HepG2 (cell line): ENCODE data around the gene RXFP2. TPM values are rescaled to one million over a fixed set of nuclear protein-coding genes. Genes with fewer than 3 reads are reported as not detected.

Experiments
- ATAC-seq: fragments of 200-7000 bp; cut with Tn5 transposase; 3 replicates; pipeline ENCODE4 v1.9.1; 2020; ENCODE audit warnings: mild to moderate bottlenecking, moderate library complexity
- BruUV-seq: library from RNA; stranded (reverse); fragments of 400-500 nt; replicated peaks from 2 replicates; lab custom pipeline; 2021; lab: Mats Ljungman, UMichigan
- CTCF ChIA-PET: fragments of 300-600 bp; formaldehyde crosslinking; extraction: SDS; loops from one replicate; lab custom pipeline; 2021; ENCODE audit warnings: low total read pairs, inconsistent platforms, low intra/inter-chr PET ratio; lab: Yijun Ruan, JAX
- POLR2A ChIA-PET: fragments of 350-600 bp; sonication (Branson Sonifier 250); formaldehyde crosslinking; loops from one replicate; lab custom pipeline; 2020; ENCODE audit warnings: antibody characterized with exemption, inconsistent platforms; lab: Yijun Ruan, JAX
- DNase-seq: peaks from one replicate; pipeline ENCODE4 v3.0.0-alpha.2; 2015; ENCODE audit warnings: low spot score
- FAIRE-seq: peaks from 3 replicates; lab custom pipeline; 2011; peaks lifted over from hg19 to GRCh38; lab: Jason Lieb, UNC
- H2AFZ ChIP-seq: one replicate; pipeline ENCODE4 v1.6.1; 2011; ENCODE audit warnings: low read length, inconsistent platforms
- H3K27ac ChIP-seq: fragments of 300-600 bp; 3 replicates; pipeline ENCODE4 v1.8.0; 2011; ENCODE audit warnings: mixed run types, mild to moderate bottlenecking, mixed read lengths, low read length, inconsistent platforms; ENCODE audit not compliant: insufficient read depth; ENCODE audit errors: extremely low read length
- H3K27me3 ChIP-seq, 2 experiments: fragments of 200-600 bp in 1 of 2; 2 replicates in 1 of 2; 3 replicates in 1 of 2; pipeline versions ENCODE4 v1.6.0 to v1.8.0; 2011; ENCODE audit warnings: low read length in 2 of 2, mild to moderate bottlenecking in 2 of 2, moderate library complexity in 2 of 2, inconsistent platforms in 1 of 2; ENCODE audit not compliant: insufficient read depth in 2 of 2, control insufficient read depth in 1 of 2
- H3K36me3 ChIP-seq, 2 experiments: fragments of 200-600 bp in 1 of 2; replicated peaks in 1 of 2; 2 replicates in 1 of 2; 3 replicates in 1 of 2; pipeline versions ENCODE4 v1.5.1 to v1.8.0; 2011; ENCODE audit warnings: low read length in 2 of 2, inconsistent platforms in 1 of 2; ENCODE audit not compliant: insufficient read depth in 2 of 2, control insufficient read depth in 1 of 2
- H3K4me1 ChIP-seq: 2 replicates; pipeline ENCODE4 v1.5.1; 2012; ENCODE audit warnings: low read length, inconsistent platforms; ENCODE audit not compliant: insufficient read depth
- H3K4me2 ChIP-seq: 2 replicates; pipeline ENCODE4 v1.6.0; 2011; ENCODE audit warnings: low read depth, low read length, inconsistent platforms
- H3K4me3 ChIP-seq, 3 experiments: fragments of 200-600 bp in 1 of 3; sonication (generic), shearing (Covaris generic) in 1 of 3; replicated peaks in 1 of 3; 2 replicates each; pipeline ENCODE4 v1.5.1; 2011 to 2016; ENCODE audit warnings: low read length in 3 of 3, inconsistent platforms in 2 of 3, low read depth in 2 of 3, mild to moderate bottlenecking in 2 of 3, control low read depth in 1 of 3, mixed read lengths in 1 of 3; ENCODE audit not compliant: insufficient read depth in 1 of 3
- H3K79me2 ChIP-seq: one replicate; pipeline ENCODE4 v1.6.1; 2011; ENCODE audit warnings: low read length, inconsistent platforms; ENCODE audit not compliant: insufficient read depth
- H3K9ac ChIP-seq: 2 replicates; pipeline ENCODE4 v1.6.0; 2011; ENCODE audit warnings: mild to moderate bottlenecking, low read depth, low read length, inconsistent platforms; ENCODE audit not compliant: insufficient read depth
- H3K9me3 ChIP-seq: 2 replicates; pipeline ENCODE4 v1.5.1; 2012; ENCODE audit warnings: mild to moderate bottlenecking, low read length
- H4K20me1 ChIP-seq: 2 replicates; pipeline ENCODE4 v1.6.0; 2011; ENCODE audit warnings: inconsistent platforms, mild to moderate bottlenecking, low read length, moderate library complexity; ENCODE audit not compliant: insufficient read depth
- GLI4 ChIP-seq: sonication (generic); formaldehyde crosslinking; IDR thresholded peaks from 2 replicates; pipeline ENCODE4 v1.5.1; 2020; ENCODE audit warnings: missing genetic modification reagents, mild to moderate bottlenecking, moderate library complexity, borderline replicate concordance
- MED1 ChIP-seq: sonication (generic); formaldehyde crosslinking; IDR thresholded peaks from 2 replicates; pipeline ENCODE4 v1.4.0; 2020; ENCODE audit warnings: missing genetic modification reagents
- SRF ChIP-seq: IDR thresholded peaks from 2 replicates; pipeline ENCODE4 v1.6.1; 2011; ENCODE audit warnings: mild to moderate bottlenecking, low read depth, low read length, moderate library complexity
- SUZ12 ChIP-seq: fragments of 150-350 bp; IDR thresholded peaks from 2 replicates; pipeline ENCODE4 v1.6.1; 2014; ENCODE audit warnings: low read depth, low read length
- TARDBP ChIP-seq: sonication (generic); formaldehyde crosslinking; IDR thresholded peaks from 2 replicates; pipeline ENCODE4 v1.8.0; 2022; ENCODE audit warnings: mild to moderate bottlenecking, missing genetic modification reagents
- ZNF512 ChIP-seq: sonication (generic); formaldehyde crosslinking; IDR thresholded peaks from 2 replicates; pipeline ENCODE4 v1.4.0; 2020; ENCODE audit warnings: mild to moderate bottlenecking, missing genetic modification reagents
- ZNF570 ChIP-seq: sonication (generic); formaldehyde crosslinking; IDR thresholded peaks from 2 replicates; pipeline ENCODE4 v1.4.0; 2020; ENCODE audit warnings: mild to moderate bottlenecking, missing genetic modification reagents, borderline replicate concordance
- WGBS: methylation state at CpG from one replicate; pipeline ENCODE4 v1.1.6; 2017; ENCODE audit warnings: low lambda C conversion rate; 5-methylcytosine and 5-hydroxymethylcytosine counted together
- in situ Hi-C: cut with HindIII; loops from 2 replicates; pipeline ENCODE4 v1.10.0; 2017; ENCODE audit warnings: low pct_unique_long_range_greater_than_20kb; ENCODE audit not compliant: extremely low pct_ligation_motif_present
- intact Hi-C: fragments of 100-400 bp; cut with micrococcal nuclease; formaldehyde crosslinking; loops from one replicate; pipeline ENCODE4 v1.10.0; 2022; ENCODE audit not compliant: unreplicated experiment
- polyA plus RNA-seq, 8 experiments: library from polyadenylated mRNA; depleted of rRNA in 3 of 8; stranded (reverse) in 7 of 8; unstranded in 1 of 8; fragments of >200 nt; fragmentation: Illumina TruSeq in 4 of 8; extraction: Trizol in 4 of 8; gene quantifications; 2 replicates each; pipeline versions ENCODE4 v1.2.1 to v1.2.3, GENCODE V29; 2011 to 2016; ENCODE audit warnings: low read depth in 4 of 8, missing spikeins in 1 of 8, mixed read lengths in 1 of 8; ENCODE audit not compliant: insufficient read depth in 1 of 8
- total RNA-seq, 5 experiments: library from RNA; depleted of rRNA; stranded (reverse); fragments of >200 nt; fragmentation: Illumina TruSeq; extraction: Trizol; gene quantifications; 2 replicates each; pipeline ENCODE4 v1.2.3, GENCODE V29; 2016; ENCODE audit warnings: low read depth in 1 of 5

The RXFP2 gene
- total and polyA plus RNA-seq, 2 of the 13 experiments (the other 11 are each of a cell fraction or from before 2014, with no cell fraction given): not detected

DNA sequence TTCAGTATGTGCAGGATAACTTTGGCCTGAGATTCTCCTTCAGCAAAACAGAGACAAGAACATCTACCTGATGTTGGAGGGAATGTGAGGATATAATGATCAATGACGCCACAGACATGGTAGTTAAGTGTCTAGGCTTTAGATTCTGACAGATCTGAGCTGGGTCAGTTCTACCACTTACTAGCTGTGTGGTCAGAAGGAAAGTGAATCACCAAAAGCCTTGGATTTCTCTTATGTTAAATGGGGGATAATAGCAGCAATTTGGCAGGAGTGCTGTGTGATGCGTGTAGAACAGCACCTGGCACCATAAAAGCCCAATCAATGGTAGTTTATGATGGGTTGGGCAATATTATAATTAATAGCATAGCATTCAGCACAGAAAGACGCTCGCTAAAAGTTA lies 41.7 kb downstream of the RXFP2 start:
- H3K9me3 ChIP-seq: no peaks in the 10 kb centered on the region

GRCh38 chr13:31786011-31786410 lies 46.7 kb downstream of the RXFP2 start:
- no peak for DNase-seq
- no peak overlapping the region for H3K4me2 ChIP-seq
- no peaks in the 10 kb centered on the region for H3K36me3 ChIP-seq
- no peak overlapping the region for H2AFZ ChIP-seq
- no peaks in the 10 kb centered on the region for H3K79me2 ChIP-seq
- TF ChIP-seq SRF (no peak), ZNF570 (no peak), MED1 (CRISPR knock-in tag) (no peak), GLI4 (CRISPR knock-in tag) (no peak), SUZ12 (no peak), ZNF512 (CRISPR knock-in tag) (no peak)
- BruUV-seq: no TSS peak
- intact Hi-C loops: no loop called here
- no peaks in the 10 kb centered on the region for H3K4me1 ChIP-seq
- no peak for ATAC-seq
- ChIA-PET CTCF (no interaction called here), POLR2A (no interaction called here)
- H3K9me3 ChIP-seq: no peaks in the 10 kb centered on the region
- H3K27me3 ChIP-seq: peaks cover 0 to 3% of the 10 kb centered on the region in 2 experiments; a peak in 2 of 5 replicates
- H3K4me3 ChIP-seq: no peak overlapping the region
- WGBS: 24% methylated on average over 7 of the region's 7 CpGs
- no peaks in the 10 kb centered on the region for H4K20me1 ChIP-seq
- H3K9ac ChIP-seq: no peak overlapping the region
- FAIRE-seq: no peak
- in situ Hi-C loops: no loop called here
- no peak overlapping the region for H3K27ac ChIP-seq

More for the DNA sequence above, 41.7 kb downstream of the RXFP2 start:
- ATAC-seq (no peak), FAIRE-seq (no peak), DNase-seq (no peak)
- no peak overlapping the region for H3K4me2 ChIP-seq
- TF ChIP-seq TARDBP: no peak
- H3K4me1 ChIP-seq: no peaks in the 10 kb centered on the region
- no peak overlapping the region for H3K27ac ChIP-seq
- H3K27me3 ChIP-seq: peaks cover 0 to 3% of the 10 kb centered on the region in 2 experiments; a peak in 2 of 5 replicates
- no peak overlapping the region for H3K4me3 ChIP-seq
- ChIA-PET POLR2A (no interaction called here), CTCF (no interaction called here)
- in situ Hi-C loops (no loop called here), intact Hi-C loops (no loop called here)
- no peak overlapping the region for H3K9ac ChIP-seq
- no peaks in the 10 kb centered on the region for H3K36me3 ChIP-seq
- H4K20me1 ChIP-seq: no peaks in the 10 kb centered on the region
- H3K79me2 ChIP-seq: no peaks in the 10 kb centered on the region
- H2AFZ ChIP-seq: no peak overlapping the region
- BruUV-seq: no TSS peak
- 8% methylated on average over 4 of the region's 4 CpGs for WGBS
